HepG2 (cell line): Measurements from ENCODE around the gene RPEL1.

Source experiments
- NFIC ChIP-seq: IDR thresholded peaks from 2 replicates; pipeline ENCODE4 v1.6.1; 2012; ENCODE audit warnings: mild to moderate bottlenecking, low read length, inconsistent platforms
- POLR2AphosphoS2 ChIP-seq: IDR thresholded peaks from 2 replicates; pipeline ENCODE4 v1.6.1; 2011; ENCODE audit warnings: low read depth, low read length, improper control_type of control experiment
- TF ChIP-seq, protein P1 (sequence below): sonication (generic); formaldehyde crosslinking; conservative IDR thresholded peaks from 2 replicates; pipeline ENCODE4 v1.5.0; 2020; ENCODE audit warnings: missing genetic modification reagents
- TF ChIP-seq, protein P2 (sequence below): sonication (generic); formaldehyde crosslinking; IDR thresholded peaks from 2 replicates; pipeline ENCODE4 v1.5.0; 2020; ENCODE audit warnings: mild to moderate bottlenecking, missing genetic modification reagents, moderate library complexity

DNA sequence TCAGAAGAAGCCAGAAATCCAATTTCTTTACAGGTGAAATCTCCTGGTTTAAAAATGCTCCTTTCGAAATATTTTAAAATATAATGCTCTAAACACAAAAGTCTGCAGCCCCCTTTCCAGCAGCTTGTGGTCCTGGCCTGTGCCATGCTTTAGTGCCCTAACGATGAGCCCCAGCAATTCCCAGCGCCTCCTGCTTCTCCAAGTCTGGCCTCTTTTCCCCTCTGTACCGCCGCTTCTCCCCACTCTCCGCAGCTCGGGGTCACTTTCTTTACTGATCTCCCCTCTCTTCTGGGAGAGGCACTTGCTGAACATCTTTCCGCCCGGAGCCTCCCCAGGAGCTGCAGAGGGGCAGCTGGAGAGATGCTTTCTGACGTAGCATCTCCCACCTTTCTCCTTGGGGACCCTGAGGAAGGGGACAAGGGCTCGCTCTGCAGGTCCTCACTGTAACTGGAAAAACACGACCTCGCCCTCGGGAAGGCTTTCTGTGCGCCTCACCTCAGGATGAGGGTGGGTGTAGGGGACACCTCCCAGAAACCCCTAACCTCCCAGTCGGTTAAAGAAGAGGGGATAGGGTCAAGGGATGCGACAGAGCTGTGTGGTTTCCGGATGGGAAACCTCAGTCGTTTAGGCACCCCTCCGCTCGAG is 30.7 kb downstream of the RPEL1 start:
- TF ChIP-seq NFIC, result no peak
- TF ChIP-seq, protein P1, sequence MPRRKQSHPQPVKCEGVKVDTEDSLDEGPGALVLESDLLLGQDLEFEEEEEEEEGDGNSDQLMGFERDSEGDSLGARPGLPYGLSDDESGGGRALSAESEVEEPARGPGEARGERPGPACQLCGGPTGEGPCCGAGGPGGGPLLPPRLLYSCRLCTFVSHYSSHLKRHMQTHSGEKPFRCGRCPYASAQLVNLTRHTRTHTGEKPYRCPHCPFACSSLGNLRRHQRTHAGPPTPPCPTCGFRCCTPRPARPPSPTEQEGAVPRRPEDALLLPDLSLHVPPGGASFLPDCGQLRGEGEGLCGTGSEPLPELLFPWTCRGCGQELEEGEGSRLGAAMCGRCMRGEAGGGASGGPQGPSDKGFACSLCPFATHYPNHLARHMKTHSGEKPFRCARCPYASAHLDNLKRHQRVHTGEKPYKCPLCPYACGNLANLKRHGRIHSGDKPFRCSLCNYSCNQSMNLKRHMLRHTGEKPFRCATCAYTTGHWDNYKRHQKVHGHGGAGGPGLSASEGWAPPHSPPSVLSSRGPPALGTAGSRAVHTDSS (CRISPR knock-in tag), result no peak
- TF ChIP-seq, protein P2, sequence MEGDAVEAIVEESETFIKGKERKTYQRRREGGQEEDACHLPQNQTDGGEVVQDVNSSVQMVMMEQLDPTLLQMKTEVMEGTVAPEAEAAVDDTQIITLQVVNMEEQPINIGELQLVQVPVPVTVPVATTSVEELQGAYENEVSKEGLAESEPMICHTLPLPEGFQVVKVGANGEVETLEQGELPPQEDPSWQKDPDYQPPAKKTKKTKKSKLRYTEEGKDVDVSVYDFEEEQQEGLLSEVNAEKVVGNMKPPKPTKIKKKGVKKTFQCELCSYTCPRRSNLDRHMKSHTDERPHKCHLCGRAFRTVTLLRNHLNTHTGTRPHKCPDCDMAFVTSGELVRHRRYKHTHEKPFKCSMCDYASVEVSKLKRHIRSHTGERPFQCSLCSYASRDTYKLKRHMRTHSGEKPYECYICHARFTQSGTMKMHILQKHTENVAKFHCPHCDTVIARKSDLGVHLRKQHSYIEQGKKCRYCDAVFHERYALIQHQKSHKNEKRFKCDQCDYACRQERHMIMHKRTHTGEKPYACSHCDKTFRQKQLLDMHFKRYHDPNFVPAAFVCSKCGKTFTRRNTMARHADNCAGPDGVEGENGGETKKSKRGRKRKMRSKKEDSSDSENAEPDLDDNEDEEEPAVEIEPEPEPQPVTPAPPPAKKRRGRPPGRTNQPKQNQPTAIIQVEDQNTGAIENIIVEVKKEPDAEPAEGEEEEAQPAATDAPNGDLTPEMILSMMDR, result no peak
- TF ChIP-seq POLR2AphosphoS2, result no peak
